ENCODE results near the gene CYLD.

Gene CYLD

DNA sequence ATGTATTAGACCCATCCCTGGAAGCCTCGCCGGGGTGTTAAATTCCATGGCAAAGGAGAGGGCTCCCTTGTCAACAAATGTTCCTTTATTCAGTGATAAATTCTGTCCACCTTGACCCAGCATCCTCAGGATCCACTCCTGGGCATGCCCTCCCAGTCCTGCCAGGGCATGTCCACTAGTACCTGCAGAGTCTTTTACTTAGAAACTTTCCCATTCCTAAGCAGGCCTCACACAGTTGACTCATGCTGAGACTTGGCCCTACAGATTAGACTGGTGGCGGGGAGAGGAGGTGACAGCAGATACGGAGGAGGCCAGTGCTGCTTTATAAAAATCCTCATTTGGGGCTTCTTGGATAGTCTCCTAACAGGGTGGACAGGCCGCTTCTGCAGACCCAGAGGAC is 88.8 kb downstream of the CYLD start:
- H3K79me2 ChIP-seq (ENCODE audit: insufficient read depth, low read length): no peaks in the 10 kb centered on the region
- no peaks in the 10 kb centered on the region for H3F3A ChIP-seq (ENCODE audit: insufficient read depth, low read length)
- H3K27ac ChIP-seq (ENCODE audit: low read depth, low read length, poor library complexity, severe bottlenecking): no peak overlapping the region
- H4K20me1 ChIP-seq (ENCODE audit: insufficient read depth, low read length): no peaks in the 10 kb centered on the region
- TF ChIP-seq, protein P1, sequence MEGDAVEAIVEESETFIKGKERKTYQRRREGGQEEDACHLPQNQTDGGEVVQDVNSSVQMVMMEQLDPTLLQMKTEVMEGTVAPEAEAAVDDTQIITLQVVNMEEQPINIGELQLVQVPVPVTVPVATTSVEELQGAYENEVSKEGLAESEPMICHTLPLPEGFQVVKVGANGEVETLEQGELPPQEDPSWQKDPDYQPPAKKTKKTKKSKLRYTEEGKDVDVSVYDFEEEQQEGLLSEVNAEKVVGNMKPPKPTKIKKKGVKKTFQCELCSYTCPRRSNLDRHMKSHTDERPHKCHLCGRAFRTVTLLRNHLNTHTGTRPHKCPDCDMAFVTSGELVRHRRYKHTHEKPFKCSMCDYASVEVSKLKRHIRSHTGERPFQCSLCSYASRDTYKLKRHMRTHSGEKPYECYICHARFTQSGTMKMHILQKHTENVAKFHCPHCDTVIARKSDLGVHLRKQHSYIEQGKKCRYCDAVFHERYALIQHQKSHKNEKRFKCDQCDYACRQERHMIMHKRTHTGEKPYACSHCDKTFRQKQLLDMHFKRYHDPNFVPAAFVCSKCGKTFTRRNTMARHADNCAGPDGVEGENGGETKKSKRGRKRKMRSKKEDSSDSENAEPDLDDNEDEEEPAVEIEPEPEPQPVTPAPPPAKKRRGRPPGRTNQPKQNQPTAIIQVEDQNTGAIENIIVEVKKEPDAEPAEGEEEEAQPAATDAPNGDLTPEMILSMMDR (IDR thresholded peaks at IDR 0.05; ENCODE audit: low read length): no peak
- no peak for TF ChIP-seq EZH2 (IDR thresholded peaks at IDR 0.05; ENCODE audit: borderline replicate concordance, low read length)
- no peaks in the 10 kb centered on the region for H3K27me3 ChIP-seq (ENCODE audit: insufficient read depth, low read length)
- no peak overlapping the region for H3K9ac ChIP-seq (ENCODE audit: low read length)
- no peaks in the 10 kb centered on the region for H3K9me2 ChIP-seq (ENCODE audit: low read depth, low read length)
- H3K36me3 ChIP-seq (ENCODE audit: insufficient read depth, low read length): no peaks in the 10 kb centered on the region
- H2AFZ ChIP-seq (ENCODE audit: low read length): no peak overlapping the region
- H3K4me1 ChIP-seq (ENCODE audit: insufficient read depth, low read length, severe bottlenecking): no peaks in the 10 kb centered on the region
- no peaks in the 10 kb centered on the region for H3K9me3 ChIP-seq (ENCODE audit: low read length)
- H3K4me3 ChIP-seq (ENCODE audit: low read depth, low read length, poor library complexity, severe bottlenecking): no peak overlapping the region
- H3K4me2 ChIP-seq (ENCODE audit: low read length): no peak overlapping the region

DNA sequence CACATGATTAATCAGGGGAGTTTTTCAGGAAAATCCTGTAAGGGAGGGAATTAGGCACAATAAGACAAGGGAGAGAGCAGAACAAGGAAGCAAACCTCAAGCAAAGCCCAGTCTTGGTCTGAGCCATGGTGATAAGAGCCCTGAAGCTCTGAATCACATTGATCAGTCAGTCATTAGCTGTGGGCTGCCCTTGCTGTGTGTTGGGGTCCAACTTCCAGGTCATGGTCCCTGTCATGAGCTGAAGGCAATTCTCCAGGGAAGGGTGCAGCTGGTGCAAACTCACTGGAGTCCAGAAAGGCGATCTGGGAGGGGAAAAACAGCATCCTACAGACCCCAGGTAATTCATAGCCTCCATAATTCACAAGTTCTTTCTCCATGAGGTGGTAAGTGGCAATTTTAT is 89.9 kb downstream of the CYLD start:
- Histone ChIP-seq H3F3A (ENCODE audit: insufficient read depth, low read length) (no peaks in the 10 kb centered on the region), H4K20me1 (ENCODE audit: insufficient read depth, low read length) (no peaks in the 10 kb centered on the region), H3K9ac (ENCODE audit: low read length) (no peak overlapping the region), H3K27me3 (ENCODE audit: insufficient read depth, low read length) (no peaks in the 10 kb centered on the region), H2AFZ (ENCODE audit: low read length) (no peak overlapping the region), H3K79me2 (ENCODE audit: insufficient read depth, low read length) (no peaks in the 10 kb centered on the region), H3K36me3 (ENCODE audit: insufficient read depth, low read length) (no peaks in the 10 kb centered on the region), H3K4me1 (ENCODE audit: insufficient read depth, low read length, severe bottlenecking) (no peaks in the 10 kb centered on the region), H3K4me3 (ENCODE audit: low read depth, low read length, poor library complexity, severe bottlenecking) (no peak overlapping the region), H3K4me2 (ENCODE audit: low read length) (no peak overlapping the region), H3K27ac (ENCODE audit: low read depth, low read length, poor library complexity, severe bottlenecking) (no peak overlapping the region), H3K9me2 (ENCODE audit: low read depth, low read length) (no peaks in the 10 kb centered on the region), H3K9me3 (ENCODE audit: low read length) (no peaks in the 10 kb centered on the region)
- no peak for TF ChIP-seq EZH2 (IDR thresholded peaks at IDR 0.05; ENCODE audit: borderline replicate concordance, low read length)
- TF ChIP-seq, protein P1 (IDR thresholded peaks at IDR 0.05; ENCODE audit: low read length): no peak

DNA sequence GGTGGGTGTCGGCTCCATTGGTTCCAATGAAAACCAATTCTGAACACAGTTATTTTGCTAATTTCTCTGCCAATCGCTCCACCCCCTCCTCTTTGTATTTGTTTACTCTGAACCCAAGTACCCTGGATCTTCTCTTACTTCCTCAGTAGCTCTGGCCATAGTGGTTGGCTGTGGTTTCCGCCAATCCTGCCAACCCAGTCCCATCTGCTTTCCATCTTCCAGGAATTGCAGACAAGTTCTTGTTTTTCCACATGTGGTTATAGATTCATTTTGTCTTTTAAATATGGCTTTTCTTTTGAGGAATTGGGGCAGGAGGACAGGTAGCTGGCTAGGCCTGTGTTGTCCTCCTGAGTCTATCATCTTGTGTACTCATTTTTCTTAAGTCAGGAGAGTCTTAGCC is 92.0 kb downstream of the CYLD start:
- no peaks in the 10 kb centered on the region for H3K9me3 ChIP-seq (ENCODE audit: low read length)
- no peak overlapping the region for H3K4me2 ChIP-seq (ENCODE audit: low read length)
- H3K4me1 ChIP-seq (ENCODE audit: insufficient read depth, low read length, severe bottlenecking): no peaks in the 10 kb centered on the region
- TF ChIP-seq EZH2 (IDR thresholded peaks at IDR 0.05; ENCODE audit: borderline replicate concordance, low read length): no peak
- H3K79me2 ChIP-seq (ENCODE audit: insufficient read depth, low read length): no peaks in the 10 kb centered on the region
- H3K9me2 ChIP-seq (ENCODE audit: low read depth, low read length): no peaks in the 10 kb centered on the region
- H2AFZ ChIP-seq (ENCODE audit: low read length): no peak overlapping the region
- H3K36me3 ChIP-seq (ENCODE audit: insufficient read depth, low read length): no peaks in the 10 kb centered on the region
- no peak overlapping the region for H3K4me3 ChIP-seq (ENCODE audit: low read depth, low read length, poor library complexity, severe bottlenecking)
- H3K9ac ChIP-seq (ENCODE audit: low read length): no peak overlapping the region
- H3F3A ChIP-seq (ENCODE audit: insufficient read depth, low read length): no peaks in the 10 kb centered on the region
- no peak overlapping the region for H3K27ac ChIP-seq (ENCODE audit: low read depth, low read length, poor library complexity, severe bottlenecking)
- no peaks in the 10 kb centered on the region for H3K27me3 ChIP-seq (ENCODE audit: insufficient read depth, low read length)
- H4K20me1 ChIP-seq (ENCODE audit: insufficient read depth, low read length): no peaks in the 10 kb centered on the region

DNA sequence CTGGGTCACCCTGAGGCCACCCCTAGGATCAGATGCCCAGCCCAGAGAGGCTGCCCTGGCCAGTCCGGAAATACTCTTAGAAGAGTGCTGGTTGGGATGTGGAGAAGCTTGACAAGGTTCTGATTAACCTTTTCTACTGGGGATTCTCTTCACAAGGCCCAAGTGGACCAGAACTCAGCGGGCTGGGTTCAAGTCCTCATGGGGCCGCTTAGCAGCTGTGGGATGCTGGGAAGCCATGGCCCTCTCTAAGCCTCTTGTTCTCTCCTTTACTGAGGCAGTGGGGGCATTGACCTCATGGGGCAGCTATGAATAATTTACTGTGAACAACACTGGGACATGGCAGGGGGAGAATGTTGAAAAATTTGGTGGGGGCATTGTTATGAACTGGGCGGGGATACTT is 92.8 kb downstream of the CYLD start:
- Histone ChIP-seq H2AFZ (ENCODE audit: low read length) (no peak overlapping the region), H3K36me3 (ENCODE audit: insufficient read depth, low read length) (no peaks in the 10 kb centered on the region), H3K27ac (ENCODE audit: low read depth, low read length, poor library complexity, severe bottlenecking) (no peak overlapping the region), H3K27me3 (ENCODE audit: insufficient read depth, low read length) (no peaks in the 10 kb centered on the region), H4K20me1 (ENCODE audit: insufficient read depth, low read length) (no peaks in the 10 kb centered on the region), H3K4me1 (ENCODE audit: insufficient read depth, low read length, severe bottlenecking) (no peaks in the 10 kb centered on the region), H3K9me3 (ENCODE audit: low read length) (no peaks in the 10 kb centered on the region), H3F3A (ENCODE audit: insufficient read depth, low read length) (no peaks in the 10 kb centered on the region), H3K9ac (ENCODE audit: low read length) (no peak overlapping the region), H3K4me3 (ENCODE audit: low read depth, low read length, poor library complexity, severe bottlenecking) (no peak overlapping the region), H3K4me2 (ENCODE audit: low read length) (no peak overlapping the region), H3K79me2 (ENCODE audit: insufficient read depth, low read length) (no peaks in the 10 kb centered on the region), H3K9me2 (ENCODE audit: low read depth, low read length) (no peaks in the 10 kb centered on the region)
- TF ChIP-seq, protein P1 (IDR thresholded peaks at IDR 0.05; ENCODE audit: low read length): no peak
- no peak for TF ChIP-seq EZH2 (IDR thresholded peaks at IDR 0.05; ENCODE audit: borderline replicate concordance, low read length)
